ENCODE data around the gene AMZ1. TPM values are rescaled to one million over a fixed set of nuclear protein-coding genes. Genes with fewer than 3 reads are reported as not detected.

AMZ1 gene
- total and polyA plus RNA-seq, 7 donors: under 0.01 to 1.4 (median 0.28) TPM; not detected in 3

- 49 to 70% methylated on average over 12 of the region's 12 CpGs for WGBS, 2 donors
- no peaks in the 10 kb centered on the region for H3K27me3 ChIP-seq
- TF ChIP-seq EP300 (IDR thresholded peaks at IDR 0.05) (peak; percentile 55 to 91 (median 79)), CTCF (IDR thresholded peaks at IDR 0.05) (no peak), POLR2AphosphoS5 (IDR thresholded peaks at IDR 0.05) (peak; percentile 83 to 94 (median 92)), POLR2A (IDR thresholded peaks at IDR 0.05) (no peak)
- H3K4me3 ChIP-seq: peak overlapping the region in 2 of 4 donors; percentile 12 to 22
- peak; percentile 90 for DNase-seq
- no peaks in the 10 kb centered on the region for H3K9me3 ChIP-seq
- peak overlapping the region; percentile 85 to 96 (median 94) for H3K27ac ChIP-seq
- H3K4me1 ChIP-seq: peaks cover 0 to 79% (median 70%) of the 10 kb centered on the region in 4 donors
- no peaks in the 10 kb centered on the region for H3K36me3 ChIP-seq
- intact Hi-C loops (cut with DNase I): loop anchor here (1.0 to 2.0 kb wide), 2 partner anchors 20 to 85 kb away; no protein-coding TSS in a partner anchor
Measured at GRCh38 chr7:2757904-2758672, 70.1 kb downstream of the AMZ1 start.

- Histone ChIP-seq H3K4me1 (peaks cover 0 to 85% (median 75%) of the 10 kb centered on the region in 4 donors), H3K9me3 (no peaks in the 10 kb centered on the region), H3K4me3 (peak overlapping the region in 2 of 4 donors; percentile 12 to 22), H3K36me3 (no peaks in the 10 kb centered on the region), H3K27ac (peak overlapping the region; percentile 85 to 96 (median 94)), H3K27me3 (no peaks in the 10 kb centered on the region)
- no peak for TF ChIP-seq POLR2A (IDR thresholded peaks at IDR 0.05)
- TF ChIP-seq EP300 (IDR thresholded peaks at IDR 0.05): no peak
- TF ChIP-seq POLR2AphosphoS5 (IDR thresholded peaks at IDR 0.05): no peak
- TF ChIP-seq CTCF (IDR thresholded peaks at IDR 0.05): no peak
- intact Hi-C loops (cut with DNase I): loop anchor here (2.0 kb wide), 1 partner anchor 84 kb away; no protein-coding TSS in a partner anchor
- WGBS, 2 donors: 88 to 92% methylated on average over 18 of the region's 18 CpGs
- no peak for DNase-seq
Measured at GRCh38 chr7:2758673-2759616, 70.9 kb downstream of the AMZ1 start.

GRCh38 chr7:2759736-2760097 is 71.7 kb downstream of the AMZ1 start:
- 15 to 49% methylated on average over 8 of the region's 8 CpGs for WGBS, 2 donors
- no peak for DNase-seq
- intact Hi-C loops (cut with DNase I): loop anchor here (2.0 to 5.0 kb wide), 2 partner anchors 32 to 83 kb away; no protein-coding TSS in a partner anchor
- H3K36me3 ChIP-seq: no peaks in the 10 kb centered on the region
- no peak overlapping the region for H3K4me3 ChIP-seq
- TF ChIP-seq POLR2A (IDR thresholded peaks at IDR 0.05): no peak
- H3K9me3 ChIP-seq: no peaks in the 10 kb centered on the region
- H3K4me1 ChIP-seq: peaks cover 0 to 90% (median 78%) of the 10 kb centered on the region in 4 donors
- peak overlapping the region; percentile 85 to 96 (median 94) for H3K27ac ChIP-seq
- no peaks in the 10 kb centered on the region for H3K27me3 ChIP-seq

GRCh38 chr7:2760098-2760889 is 72.3 kb downstream of the AMZ1 start:
- 12 to 44% methylated on average over 22 of the region's 22 CpGs for WGBS, 2 donors
- Histone ChIP-seq H3K36me3 (no peaks in the 10 kb centered on the region), H3K4me3 (no peak overlapping the region), H3K9me3 (no peaks in the 10 kb centered on the region), H3K4me1 (peaks cover 0 to 91% (median 78%) of the 10 kb centered on the region in 4 donors), H3K27me3 (no peaks in the 10 kb centered on the region), H3K27ac (peak overlapping the region; percentile 85 to 96 (median 94))
- intact Hi-C loops (cut with DNase I): loop anchor here (5.0 kb wide), 1 partner anchor 33 kb away; no protein-coding TSS in a partner anchor
- DNase-seq: peak; percentile 79
- TF ChIP-seq EP300 (IDR thresholded peaks at IDR 0.05): no peak
- TF ChIP-seq POLR2AphosphoS5 (IDR thresholded peaks at IDR 0.05): peak in 1 of 4 donors; percentile 36
- peak in 3 of 4 experiments; percentile 44 to 56 (median 46) for TF ChIP-seq CTCF (IDR thresholded peaks at IDR 0.05)

All from sigmoid colon (tissue), 7 donors.